ENCODE results near the gene ANO2. TPM values are rescaled to one million over a fixed set of nuclear protein-coding genes. Genes with fewer than 3 reads are reported as not detected.

Gene ANO2
- total RNA-seq, 1 donor from 2014 or later: 13.6 TPM

DNA sequence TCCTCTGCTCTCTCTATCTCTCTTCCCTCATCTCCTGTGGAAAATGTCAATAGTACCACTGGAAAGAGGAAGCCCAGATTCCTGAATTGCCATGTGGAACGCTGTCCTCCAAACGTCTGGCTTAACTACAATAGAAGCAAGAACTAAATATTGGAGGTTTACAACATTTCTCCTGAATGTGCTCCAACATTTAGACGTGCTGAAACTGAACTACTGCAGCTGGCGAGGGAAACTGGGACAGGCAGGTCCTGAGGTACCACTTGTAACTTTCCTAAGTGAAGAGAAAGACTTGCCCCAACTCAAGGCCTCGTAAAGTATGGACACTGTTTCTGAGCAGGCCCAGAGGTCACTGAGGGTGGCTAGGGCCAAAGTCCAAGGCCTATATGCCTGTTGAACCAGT lies 325.4 kb downstream of the ANO2 start:
- DNase-seq (ENCODE audit: low spot score): no peak
- intact Hi-C loops (cut with DNase I): no loop called here

DNA sequence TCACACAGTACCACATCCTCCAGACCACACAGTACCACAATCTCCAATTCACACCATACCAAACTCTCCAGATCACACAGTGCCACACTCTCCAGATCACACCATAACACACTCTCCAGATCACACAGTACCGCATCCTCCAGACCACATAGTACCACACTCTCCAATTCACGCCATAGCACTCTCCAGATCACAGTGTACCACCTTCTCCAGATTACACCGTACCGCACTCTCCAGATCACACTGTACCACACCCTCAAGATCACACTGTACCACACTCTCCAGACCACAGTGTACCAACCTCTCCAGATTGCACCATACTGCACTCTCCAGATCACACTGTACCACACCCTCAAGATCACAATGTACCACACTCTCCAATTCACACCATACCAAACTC lies 328.2 kb downstream of the ANO2 start:
- DNase-seq (ENCODE audit: low spot score): no peak
- intact Hi-C loops (cut with DNase I): no loop called here

DNA sequence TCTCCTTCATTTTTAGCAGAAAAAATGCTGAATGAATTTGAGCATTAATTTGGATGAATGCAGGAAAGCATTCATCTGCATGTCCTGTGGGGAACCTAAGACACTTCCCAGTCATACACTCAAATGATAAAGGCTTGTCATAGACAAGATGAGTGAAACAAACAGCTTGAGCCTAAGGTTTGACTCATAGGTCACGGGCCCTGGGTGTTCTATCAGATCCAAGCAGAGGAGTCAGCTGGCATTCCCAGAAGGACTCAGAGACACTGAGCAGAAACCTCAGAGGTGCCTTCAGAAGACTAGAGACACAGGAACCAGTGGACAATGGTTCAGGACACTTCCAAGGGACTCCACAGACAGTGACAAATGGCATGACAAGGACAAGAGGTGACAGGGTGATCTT lies 329.3 kb downstream of the ANO2 start:
- intact Hi-C loops (cut with DNase I): no loop called here
- no peak for DNase-seq (ENCODE audit: low spot score)

DNA sequence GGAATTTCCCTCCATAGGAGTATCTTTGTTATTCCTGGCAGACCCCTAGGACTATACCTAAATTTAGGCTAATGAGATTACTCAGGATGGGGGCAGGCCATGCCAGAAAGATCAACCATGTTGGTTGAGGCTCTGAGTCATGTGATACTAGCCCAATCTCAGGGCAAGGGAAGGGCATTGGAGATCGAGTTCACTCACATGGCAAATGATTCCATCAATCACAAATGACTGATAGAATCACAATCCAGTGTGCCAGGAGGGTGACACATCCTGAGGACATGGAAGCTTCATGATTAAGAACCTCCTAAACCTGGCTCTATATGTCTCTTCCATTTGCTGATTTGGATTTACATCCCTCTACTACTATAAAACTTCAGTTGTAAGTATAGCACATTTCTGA lies 330.8 kb downstream of the ANO2 start:
- DNase-seq (ENCODE audit: low spot score): no peak
- intact Hi-C loops (cut with DNase I): no loop called here

DNA sequence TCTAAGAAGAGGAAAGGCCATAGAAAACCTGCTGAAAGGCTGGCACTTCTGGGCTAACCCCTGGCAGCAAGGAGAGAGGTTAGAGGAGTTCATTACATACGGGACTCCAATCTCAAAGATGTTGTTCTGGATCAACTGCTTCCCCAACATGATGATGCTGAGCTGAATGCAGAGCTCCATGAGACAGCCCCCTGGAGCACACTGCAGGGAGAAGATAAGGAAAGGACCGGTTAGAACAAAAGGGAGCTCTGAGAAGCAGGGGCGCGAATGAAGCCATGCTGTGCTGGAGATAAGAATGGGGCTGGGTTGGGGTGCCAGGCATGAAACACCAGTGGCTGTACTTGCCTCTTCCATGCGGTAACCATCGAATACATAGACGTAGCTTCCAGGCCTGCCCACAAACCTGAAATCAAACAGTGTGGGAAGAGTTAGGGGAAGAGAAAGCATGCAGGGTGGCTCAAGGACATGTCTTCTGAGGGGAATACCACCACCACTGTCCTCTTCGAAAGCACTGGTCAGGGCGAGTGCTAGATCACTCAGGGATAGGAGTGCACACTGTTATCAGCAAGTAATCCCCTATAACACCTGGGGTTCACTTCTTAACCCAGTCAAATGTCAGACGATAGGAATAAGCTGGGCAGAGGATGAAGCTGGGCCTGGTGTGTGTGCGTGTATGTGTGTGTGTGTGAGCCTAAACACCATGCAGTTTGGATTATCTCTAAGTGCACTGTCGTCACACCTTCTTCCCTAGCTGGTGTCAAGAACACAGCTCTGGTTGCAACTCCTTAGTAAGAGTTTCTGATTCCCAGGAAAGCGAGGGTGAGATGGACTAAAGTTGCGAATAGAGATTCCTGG lies 332.3 kb downstream of the ANO2 start:
- DNase-seq (ENCODE audit: low spot score): no peak
- intact Hi-C loops (cut with DNase I): no loop called here

DNA sequence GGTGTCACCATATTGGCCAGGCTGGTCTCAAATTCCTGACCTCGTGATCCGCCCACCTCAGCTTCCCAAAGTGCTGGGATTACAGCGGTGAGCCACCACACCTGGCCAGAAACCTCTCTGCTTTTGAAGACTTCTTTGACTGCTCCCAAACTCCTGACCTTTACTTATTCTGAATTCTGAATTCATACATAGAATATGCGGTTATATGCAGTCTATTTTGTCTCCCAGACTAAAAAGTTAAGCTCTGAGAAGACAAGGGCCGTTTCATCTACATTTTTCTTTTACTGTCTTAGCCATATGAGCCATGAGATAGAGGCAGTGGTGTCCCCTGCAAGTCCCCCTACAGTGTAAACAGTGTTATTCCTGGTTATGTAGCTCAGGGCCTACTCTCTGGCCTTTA lies 333.9 kb downstream of the ANO2 start:
- intact Hi-C loops (cut with DNase I): no loop called here
- no peak for DNase-seq (ENCODE audit: low spot score)

DNA sequence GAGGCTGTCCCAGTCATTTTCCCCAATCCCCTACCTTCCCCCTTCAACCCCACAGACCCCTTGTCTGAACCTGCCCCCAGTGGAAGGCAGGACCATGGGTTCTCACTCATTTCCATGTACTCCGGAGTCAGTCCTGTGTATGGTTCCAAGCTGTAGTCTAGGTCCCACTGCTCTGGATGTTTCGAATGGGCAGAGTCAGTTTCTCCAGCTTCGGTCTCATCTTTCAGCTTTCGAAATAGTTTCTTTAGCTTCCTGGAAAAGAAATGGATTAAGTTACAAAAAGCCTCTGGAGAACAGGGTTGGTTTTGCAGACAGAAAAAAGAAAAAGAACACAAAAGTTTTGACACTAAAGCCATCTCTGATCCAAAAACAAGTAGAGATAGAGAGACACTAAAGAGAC lies 345.7 kb downstream of the ANO2 start:
- DNase-seq (ENCODE audit: low spot score): no peak
- intact Hi-C loops (cut with DNase I): no loop called here

DNA sequence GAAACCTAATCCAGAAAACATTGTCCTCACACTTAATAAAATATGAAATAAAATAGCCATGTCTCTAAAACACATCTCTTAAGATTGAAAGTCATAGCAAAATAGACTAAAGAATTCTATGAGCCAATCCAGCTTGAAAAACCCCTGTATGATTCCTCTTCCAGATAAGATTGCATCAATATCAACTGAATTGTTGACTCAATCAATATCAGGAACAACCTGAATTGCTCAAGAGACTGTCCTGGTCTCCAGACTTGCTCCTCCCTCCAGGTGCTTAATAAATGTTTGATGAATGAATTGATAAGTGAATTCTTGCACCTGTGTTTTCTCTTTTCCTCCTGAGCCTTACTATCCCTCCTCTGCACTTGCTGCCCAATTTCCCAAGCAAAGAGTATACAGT lies 351.1 kb downstream of the ANO2 start:
- intact Hi-C loops (cut with DNase I): no loop called here
- DNase-seq (ENCODE audit: low spot score): no peak

DNA sequence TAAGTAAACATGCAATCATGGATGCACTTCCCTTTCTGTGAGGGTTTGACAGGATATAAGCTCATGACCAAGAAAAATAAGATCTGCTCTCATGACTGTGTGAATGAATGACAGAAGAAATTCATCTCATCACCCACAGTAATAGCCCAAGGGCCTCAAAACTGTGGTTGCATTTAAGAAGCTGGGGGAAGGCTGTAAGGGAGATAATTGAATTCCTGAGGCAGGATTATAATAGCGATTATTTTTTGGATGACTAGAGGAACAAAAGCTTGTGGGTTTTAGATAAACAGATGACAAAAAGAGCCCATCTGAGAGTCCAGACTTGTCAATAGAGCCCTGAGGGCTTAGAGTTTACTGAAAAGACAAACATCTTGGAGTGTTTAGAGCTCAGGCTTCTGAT lies 352.0 kb downstream of the ANO2 start:
- DNase-seq (ENCODE audit: low spot score): no peak
- intact Hi-C loops (cut with DNase I): no loop called here

DNA sequence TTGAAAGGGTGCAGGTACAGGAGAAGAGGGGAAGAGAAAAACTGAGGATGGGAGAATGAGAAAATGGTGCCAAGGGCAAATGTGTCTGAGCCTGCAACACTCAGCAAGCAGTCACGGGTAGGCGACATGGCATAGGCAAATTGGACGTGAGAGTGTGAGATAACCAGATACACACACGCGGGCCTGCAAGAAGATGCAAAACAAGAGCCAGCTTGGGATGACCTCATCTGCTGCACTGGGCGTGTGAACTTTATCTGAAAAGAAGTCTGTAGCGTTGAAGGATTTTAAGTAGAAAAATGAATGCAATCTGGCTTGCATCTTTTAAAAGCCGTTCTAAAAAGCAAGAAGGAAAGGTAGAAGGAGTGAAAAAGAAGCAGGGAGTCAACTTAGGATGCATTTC lies 352.7 kb downstream of the ANO2 start:
- intact Hi-C loops (cut with DNase I): no loop called here

DNA sequence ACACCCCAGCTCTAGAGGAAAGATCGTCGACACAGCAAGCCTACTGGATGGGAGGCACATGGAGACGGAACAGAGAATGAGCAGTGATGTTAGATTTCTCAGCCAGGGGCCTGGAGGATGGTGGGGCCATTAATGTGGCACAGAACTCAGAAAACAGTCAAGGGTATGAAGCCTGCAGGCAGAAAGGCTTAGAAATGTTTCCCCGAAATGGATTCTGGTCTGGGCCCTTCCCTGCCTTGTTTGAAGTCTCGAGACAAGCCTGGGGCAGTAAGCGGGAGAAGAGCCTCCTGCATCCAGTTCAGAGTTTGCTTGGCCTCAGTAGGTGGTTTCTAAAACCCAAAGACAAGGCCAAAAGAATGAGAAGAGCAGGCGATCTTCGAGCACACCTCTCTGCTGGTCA lies 354.7 kb downstream of the ANO2 start:
- no peak for DNase-seq (ENCODE audit: low spot score)
- intact Hi-C loops (cut with DNase I): no loop called here

More for the DNA sequence above, 352.7 kb downstream of the ANO2 start:
- no peak for DNase-seq (ENCODE audit: low spot score)

DNA sequence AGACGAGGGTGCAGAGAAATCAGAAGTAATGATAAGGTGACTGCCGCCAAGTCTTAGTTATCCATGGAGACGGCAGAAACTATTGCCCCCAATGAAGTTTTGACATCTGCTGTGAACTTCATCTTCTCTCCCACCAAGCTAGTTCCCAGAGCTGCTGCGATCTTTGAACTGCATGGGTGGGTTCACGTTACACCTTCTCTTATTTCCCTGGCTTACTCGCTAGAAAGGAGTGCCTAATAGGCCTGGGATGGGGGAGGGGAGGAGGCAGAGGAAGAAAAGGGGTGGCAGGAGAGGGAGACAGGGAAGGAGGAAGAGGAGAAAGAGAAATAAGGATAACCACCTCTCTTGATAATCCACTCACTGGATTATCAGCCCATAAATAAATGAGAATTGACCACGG lies 356.0 kb downstream of the ANO2 start:
- no peak for DNase-seq (ENCODE audit: low spot score)
- intact Hi-C loops (cut with DNase I): no loop called here

DNA sequence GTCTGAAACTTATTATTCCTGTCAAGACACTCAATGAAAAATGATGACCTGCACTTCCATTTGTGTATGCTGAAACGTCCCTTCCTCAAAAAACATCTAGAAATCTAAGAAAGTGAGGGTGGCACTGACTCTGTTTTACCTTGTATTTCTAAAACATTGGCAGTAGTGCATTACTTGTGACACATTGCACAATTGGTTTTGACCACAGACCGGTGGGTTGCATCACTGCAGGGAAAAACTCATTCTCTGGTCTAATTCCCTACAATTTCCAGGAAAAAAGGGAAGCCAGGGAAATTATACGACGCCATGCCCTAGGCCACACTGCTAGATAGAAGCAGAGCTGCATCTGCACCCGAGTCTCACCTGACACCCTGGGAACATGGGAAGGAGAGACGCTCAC lies 356.5 kb downstream of the ANO2 start:
- intact Hi-C loops (cut with DNase I): no loop called here
- DNase-seq (ENCODE audit: low spot score): no peak

DNA sequence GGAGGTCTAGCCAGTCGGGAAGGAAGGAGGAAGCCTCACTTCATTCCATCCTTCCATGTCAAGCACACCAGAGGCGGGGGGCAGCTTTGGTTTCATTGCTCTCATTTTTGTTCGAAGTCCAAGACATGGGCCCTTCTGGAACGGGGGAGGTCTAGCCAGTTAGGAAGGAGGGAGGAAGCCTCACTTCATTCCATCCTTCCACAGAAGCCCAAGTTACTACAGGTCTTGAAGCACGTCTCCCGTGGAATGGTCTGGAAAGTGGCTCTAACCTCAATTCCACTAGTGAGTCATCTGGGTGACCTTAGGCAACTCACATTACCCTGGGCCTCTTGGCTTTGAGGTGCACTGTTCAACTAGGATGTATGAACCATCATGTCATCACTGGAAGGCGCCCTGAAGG lies 356.9 kb downstream of the ANO2 start:
- intact Hi-C loops (cut with DNase I): no loop called here
- DNase-seq (ENCODE audit: low spot score): no peak

DNA sequence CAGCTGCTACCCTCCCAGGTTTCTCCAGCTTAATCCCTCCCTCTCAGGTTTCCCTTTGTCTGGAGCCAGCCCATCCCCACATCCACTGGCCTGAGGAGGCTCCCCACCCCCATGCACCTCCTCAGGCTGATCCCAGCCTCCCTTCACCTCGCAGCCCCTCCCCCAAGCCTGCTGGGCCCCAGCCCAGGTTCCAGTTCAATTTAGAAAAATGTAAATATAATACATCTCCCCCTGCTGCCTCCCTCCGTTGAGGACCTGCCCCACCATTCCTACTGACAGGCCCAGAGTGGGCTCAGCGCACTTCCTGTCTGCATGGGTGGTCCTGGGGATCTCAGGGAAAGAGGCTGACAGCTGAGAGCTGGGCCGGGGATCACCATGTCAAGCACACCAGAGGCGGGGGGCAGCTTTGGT lies 357.3 kb downstream of the ANO2 start:
- DNase-seq (ENCODE audit: low spot score): no peak
- intact Hi-C loops (cut with DNase I): no loop called here

DNA sequence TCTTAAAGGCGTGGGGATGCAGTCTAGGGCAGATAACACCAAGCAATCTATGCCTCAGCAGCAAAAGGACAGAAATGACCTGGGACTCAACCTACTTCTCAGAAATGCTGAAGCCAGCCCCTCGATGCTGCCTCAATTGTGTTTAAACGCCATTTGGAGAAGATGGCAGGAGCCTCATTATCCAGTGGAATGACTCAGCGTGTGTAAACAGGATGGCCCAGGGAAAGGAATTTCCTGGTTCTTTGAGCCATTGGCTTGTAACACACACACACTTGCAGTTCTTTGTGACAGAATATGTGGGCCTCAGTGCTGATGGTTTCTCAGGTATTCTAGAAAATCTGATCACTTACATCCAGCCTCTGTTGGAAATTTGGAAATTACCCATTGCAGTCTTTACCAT lies 358.9 kb downstream of the ANO2 start:
- intact Hi-C loops (cut with DNase I): no loop called here
- no peak for DNase-seq (ENCODE audit: low spot score)

DNA sequence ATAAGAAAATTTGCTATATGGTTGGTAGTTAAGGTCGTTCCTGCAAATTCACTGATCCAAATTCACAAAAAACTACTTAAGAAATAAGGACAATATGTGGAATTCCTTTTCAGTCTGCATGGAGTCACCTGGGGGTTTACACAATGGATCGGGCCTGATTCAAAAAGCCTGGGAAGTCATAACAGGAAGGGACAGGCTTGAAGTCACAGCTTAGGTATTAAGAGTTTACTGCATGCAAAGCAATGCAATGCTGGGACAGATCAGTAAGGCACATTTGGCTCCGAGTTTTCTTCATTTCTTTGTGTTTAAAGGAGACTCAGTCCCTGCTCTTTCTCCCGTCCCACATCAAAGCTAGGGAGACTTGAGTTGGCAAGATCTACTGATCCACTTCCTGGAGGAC lies 359.9 kb downstream of the ANO2 start:
- intact Hi-C loops (cut with DNase I): no loop called here
- DNase-seq (ENCODE audit: low spot score): no peak

DNA sequence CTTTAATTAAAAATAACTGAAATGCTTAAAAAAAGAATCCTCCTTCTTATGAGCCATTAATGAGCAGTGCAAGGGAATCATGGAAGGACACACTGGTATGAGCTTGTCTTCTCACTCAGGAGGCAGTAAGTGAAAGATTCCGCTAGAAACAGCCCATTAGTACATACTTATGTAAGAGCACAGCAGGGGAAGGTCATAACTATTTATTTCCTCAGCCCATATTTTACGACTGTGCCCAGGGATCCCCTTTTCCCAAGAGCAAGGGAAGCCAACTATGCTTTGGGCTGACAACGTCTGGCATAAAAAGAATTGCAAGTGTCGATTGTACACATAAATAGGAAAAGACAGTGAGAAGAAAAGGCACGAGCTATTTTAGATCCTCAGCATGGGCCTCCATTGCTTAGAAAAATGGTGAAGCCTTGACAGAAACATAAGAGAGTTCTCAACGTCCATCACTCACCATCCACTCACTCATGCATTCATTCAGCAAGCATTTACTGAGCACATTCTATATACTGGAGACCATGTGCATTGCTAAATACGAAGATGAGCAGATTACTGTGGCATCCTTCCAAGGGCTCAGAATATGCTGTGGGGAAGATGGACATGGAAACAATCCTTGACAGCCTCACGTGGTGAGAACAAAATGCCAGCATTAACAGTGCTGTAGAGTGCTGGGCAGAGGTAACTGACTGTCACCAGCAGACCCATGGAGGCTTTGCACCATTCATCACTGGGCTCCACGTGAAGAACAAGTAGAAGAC lies 360.5 kb downstream of the ANO2 start:
- intact Hi-C loops (cut with DNase I): no loop called here

DNA sequence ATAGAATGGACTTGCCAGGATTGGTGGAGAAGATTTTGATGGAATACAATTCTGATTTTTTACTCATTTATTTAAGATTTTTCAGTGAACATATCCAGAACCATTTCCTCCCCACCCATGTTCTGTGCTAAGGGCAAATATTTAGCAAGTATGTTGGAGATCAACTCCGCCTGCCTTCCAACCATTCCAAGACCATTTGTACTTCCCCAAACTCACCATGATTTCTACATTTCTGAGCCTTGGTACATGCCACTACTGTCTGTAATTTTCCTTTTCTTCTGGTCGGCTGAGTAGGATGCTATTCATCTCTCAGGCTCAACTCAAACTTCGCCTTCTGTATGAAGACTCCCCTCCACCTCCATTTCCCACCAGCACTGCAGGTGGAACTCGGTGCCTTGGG lies 362.5 kb downstream of the ANO2 start:
- DNase-seq (ENCODE audit: low spot score): no peak
- intact Hi-C loops (cut with DNase I): no loop called here

More for the DNA sequence above, 360.5 kb downstream of the ANO2 start:
- DNase-seq (ENCODE audit: low spot score): no peak

DNA sequence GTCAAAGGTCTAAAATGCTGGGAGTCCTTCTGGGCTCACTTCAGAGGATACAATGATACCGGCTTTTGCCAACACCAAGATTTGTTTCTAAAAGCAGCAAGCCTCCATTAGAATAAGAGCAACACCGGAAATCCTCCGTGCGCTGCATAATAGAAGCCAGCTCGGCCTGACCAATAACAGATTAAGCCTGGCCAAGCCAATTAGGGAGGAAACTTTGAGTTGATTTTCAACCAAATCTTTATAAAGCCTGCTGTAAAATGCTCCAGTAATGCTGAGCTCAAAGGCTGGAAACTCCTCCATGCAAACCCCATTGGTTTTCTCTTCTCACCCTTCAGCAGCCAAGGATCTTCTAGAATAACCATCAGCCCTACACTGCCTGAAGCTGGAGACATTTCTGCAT lies 363.0 kb downstream of the ANO2 start:
- DNase-seq (ENCODE audit: low spot score): no peak

DNA sequence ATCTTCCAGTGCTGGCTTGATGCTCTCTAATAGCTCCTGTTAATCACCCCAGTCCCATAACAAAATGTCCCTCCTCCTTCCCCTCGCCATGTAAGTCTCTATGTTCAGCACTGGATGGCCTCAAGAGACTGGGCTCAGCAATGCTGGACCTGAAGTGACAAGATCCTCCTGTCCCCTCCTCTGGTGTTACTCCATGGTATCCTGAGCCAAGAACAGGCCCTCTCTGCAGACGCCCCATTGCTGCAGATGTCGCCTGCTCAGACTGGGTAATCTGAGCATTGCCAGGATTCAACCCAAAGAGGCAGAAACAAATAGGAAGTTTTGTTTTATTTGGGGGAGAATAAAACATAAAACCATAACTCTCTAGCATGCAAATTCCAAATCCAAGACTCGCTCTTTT lies 363.4 kb downstream of the ANO2 start:
- intact Hi-C loops (cut with DNase I): no loop called here
- DNase-seq (ENCODE audit: low spot score): no peak

More for the DNA sequence above, 363.0 kb downstream of the ANO2 start:
- intact Hi-C loops (cut with DNase I): no loop called here

Measured in cardiac septum (tissue), 1 donor.